HCT116 (cell line): ENCODE measurements around the gene RELB. TPM values are rescaled to one million over a fixed set of nuclear protein-coding genes. Genes with fewer than 3 reads are reported as not detected.

Experiments
- ATAC-seq: fragments of 200-7000 bp; cut with Tn5 transposase; 2 replicates; pipeline ENCODE4 v1.9.1; 2020; ENCODE audit warnings: mild to moderate bottlenecking, moderate library complexity
- BruUV-seq: library from RNA; stranded (reverse); fragments of 400-500 nt; replicated peaks from 2 replicates; lab custom pipeline; 2021; lab: Mats Ljungman, UMichigan
- CTCF ChIA-PET: fragments of 300-600 bp; sonication (Branson Sonifier 250); formaldehyde crosslinking; loops from one replicate; lab custom pipeline; 2021; ENCODE audit warnings: antibody characterized with exemption; lab: Charles Lee
- POLR2A ChIA-PET: fragments of 300-600, 350-600 bp; sonication (Branson Sonifier 250); formaldehyde crosslinking; loops from one replicate; lab custom pipeline; 2021; ENCODE audit warnings: antibody characterized with exemption; lab: Charles Lee
- RAD21 ChIA-PET, 2 experiments: fragments of 300-600 bp; sonication (Branson Sonifier 250); formaldehyde crosslinking; loops; one replicate each; lab custom pipeline; 2023; ENCODE audit warnings: low total read pairs in 2 of 2; ENCODE audit not compliant: uncharacterized antibody in 2 of 2, unreplicated experiment in 2 of 2, low non-redundant PET in 1 of 2; lab: Charles Lee
- DNase-seq: peaks from one replicate; pipeline ENCODE4 v3.0.0-alpha.2; 2010; ENCODE audit warnings: low read depth, low spot score
- H2AFZ ChIP-seq: fragments of 200-600 bp; shearing (Covaris generic), sonication (generic); 2 replicates; pipeline ENCODE4 v1.6.1; 2017; ENCODE audit warnings: low read depth, mixed run types, mixed read lengths, antibody characterized with exemption, low read length; ENCODE audit not compliant: poor library complexity, severe bottlenecking
- H3K27ac ChIP-seq: 2 replicates; pipeline ENCODE4 v1.5.1; 2012; ENCODE audit warnings: low read depth, low read length
- H3K27me3 ChIP-seq: fragments of 200-600 bp; sonication (generic); 2 replicates; pipeline ENCODE4 v1.6.1; 2016; ENCODE audit warnings: mixed run types, low read length, mixed read lengths; ENCODE audit not compliant: insufficient read depth
- H3K36me3 ChIP-seq, 2 experiments: fragments of 200-500 bp in 1 of 2; fragments of 200-600 bp in 1 of 2; sonication (Bioruptor generic) in 1 of 2; sonication (generic) in 1 of 2; 2 replicates each; pipeline versions ENCODE4 v1.5.1 to v1.6.1; 2014 to 2016; ENCODE audit warnings: low read length in 2 of 2, inconsistent platforms in 1 of 2, mixed read lengths in 1 of 2, mixed run types in 1 of 2; ENCODE audit not compliant: insufficient read depth in 2 of 2, control insufficient read depth in 1 of 2
- H3K4me1 ChIP-seq, 2 experiments: fragments of 200-600 bp in 1 of 2; sonication (generic) in 1 of 2; 2 replicates each; pipeline versions ENCODE4 v1.5.1 to v1.6.1; 2012 to 2017; ENCODE audit warnings: low read length in 2 of 2, inconsistent platforms in 1 of 2, mild to moderate bottlenecking in 1 of 2, mixed read lengths in 1 of 2, mixed run types in 1 of 2, moderate library complexity in 1 of 2; ENCODE audit not compliant: insufficient read depth in 2 of 2, control insufficient read depth in 1 of 2
- H3K4me2 ChIP-seq: fragments of 200-600 bp; sonication (generic); 2 replicates; pipeline ENCODE4 v1.6.1; 2017; ENCODE audit warnings: mixed run types, low read length, mixed read lengths
- H3K4me3 ChIP-seq, 2 experiments: fragments of 200-600 bp in 1 of 2; sonication (generic) in 1 of 2; replicated peaks in 1 of 2; 2 replicates each; pipeline ENCODE4 v1.5.1; 2011 to 2016; ENCODE audit warnings: low read length in 2 of 2, control low read depth in 1 of 2, low read depth in 1 of 2, mild to moderate bottlenecking in 1 of 2, mixed read lengths in 1 of 2, mixed run types in 1 of 2
- H3K79me2 ChIP-seq: fragments of 200-600 bp; sonication (generic); 2 replicates; pipeline ENCODE4 v1.6.1; 2017; ENCODE audit warnings: mild to moderate bottlenecking, mixed run types, low read length, moderate library complexity, mixed read lengths; ENCODE audit not compliant: insufficient read depth
- H3K9ac ChIP-seq: fragments of 200-600 bp; sonication (generic); 2 replicates; pipeline ENCODE4 v1.6.1; 2016; ENCODE audit warnings: low read length, mixed read lengths
- H3K9me2 ChIP-seq: fragments of 200-600 bp; sonication (generic), shearing (Covaris generic); 2 replicates; pipeline ENCODE4 v1.6.1; 2017; ENCODE audit warnings: mixed run types, mild to moderate bottlenecking, moderate library complexity; ENCODE audit not compliant: insufficient read depth
- H3K9me3 ChIP-seq, 2 experiments: fragments of 200-500 bp in 1 of 2; fragments of 200-600 bp in 1 of 2; sonication (Bioruptor generic) in 1 of 2; sonication (generic) in 1 of 2; 2 replicates each; pipeline ENCODE4 v1.6.1; 2014 to 2017; ENCODE audit warnings: low read length in 2 of 2, mixed read lengths in 2 of 2, inconsistent platforms in 1 of 2, low read depth in 1 of 2, mild to moderate bottlenecking in 1 of 2, mixed run types in 1 of 2, moderate library complexity in 1 of 2; ENCODE audit not compliant: control insufficient read depth in 1 of 2, insufficient read depth in 1 of 2
- H4K20me1 ChIP-seq: fragments of 200-600 bp; sonication (generic), shearing (Covaris generic); 2 replicates; pipeline ENCODE4 v1.6.1; 2017; ENCODE audit warnings: mixed run types, mild to moderate bottlenecking, moderate library complexity; ENCODE audit not compliant: insufficient read depth
- CEBPB ChIP-seq: IDR thresholded peaks from 2 replicates; pipeline ENCODE4 v1.6.1; 2012; ENCODE audit warnings: low read depth
- EGR1 ChIP-seq: IDR thresholded peaks from 2 replicates; pipeline ENCODE4 v1.6.1; 2012; ENCODE audit warnings: low read depth
- ELF1 ChIP-seq: IDR thresholded peaks from 2 replicates; pipeline ENCODE4 v1.6.1; 2012; ENCODE audit warnings: low read depth, borderline replicate concordance
- FOSL1 ChIP-seq: IDR thresholded peaks from 2 replicates; pipeline ENCODE4 v1.6.1; 2012; ENCODE audit warnings: low read depth
- POLR2A ChIP-seq: IDR thresholded peaks from 2 replicates; pipeline ENCODE4 v1.7.0; 2011; ENCODE audit warnings: borderline replicate concordance; ENCODE audit not compliant: insufficient read depth, insufficient read length; ENCODE audit errors: extremely low read depth
- POLR2AphosphoS5 ChIP-seq: IDR thresholded peaks from 2 replicates; pipeline ENCODE4 v1.6.1; 2011; ENCODE audit warnings: mild to moderate bottlenecking, low read depth, low read length, moderate library complexity
- RAD21 ChIP-seq: IDR thresholded peaks from 2 replicates; pipeline ENCODE4 v1.6.1; 2012; ENCODE audit warnings: low read depth, mild to moderate bottlenecking
- SIN3A ChIP-seq: IDR thresholded peaks from 2 replicates; pipeline ENCODE4 v1.6.1; 2012; ENCODE audit warnings: low read depth
- SP1 ChIP-seq: IDR thresholded peaks from 2 replicates; pipeline ENCODE4 v1.6.1; 2012; ENCODE audit warnings: low read depth
- SRF ChIP-seq: IDR thresholded peaks from 2 replicates; pipeline ENCODE4 v1.6.1; 2012; ENCODE audit warnings: low read depth
- YY1 ChIP-seq: IDR thresholded peaks from 2 replicates; pipeline ENCODE4 v1.6.1; 2011; ENCODE audit warnings: low read length, low read depth, moderate library complexity, mild to moderate bottlenecking; ENCODE audit not compliant: insufficient replicate concordance; ENCODE audit errors: extremely low read depth
- ZNF274 ChIP-seq: fragments of 200-500 bp; sonication (Bioruptor generic); IDR thresholded peaks from 2 replicates; pipeline ENCODE4 v1.6.1; 2014; ENCODE audit warnings: mild to moderate bottlenecking, low read depth, low read length, inconsistent platforms
- intact Hi-C: fragments of 100-400 bp; cut with micrococcal nuclease; formaldehyde crosslinking; loops from 2 replicates; pipeline ENCODE4 v1.10.0; 2022
- total RNA-seq: library from RNA; stranded (reverse); gene quantifications from one replicate; pipeline ENCODE4 v1.2.1, GENCODE V29; 2021; ENCODE audit not compliant: unreplicated experiment
- TF ChIP-seq, protein P1 (sequence below): IDR thresholded peaks from 2 replicates; pipeline ENCODE4 v1.6.1; 2012
- TF ChIP-seq, protein P2 (sequence below), 3 experiments: fragments of 200-600 bp in 1 of 3; sonication (generic) in 1 of 3; IDR thresholded peaks in 2 of 3; conservative IDR thresholded peaks in 1 of 3; 2 replicates each; pipeline ENCODE4 v1.5.1; 2012 to 2017; ENCODE audit warnings: low read depth in 2 of 3, low read length in 2 of 3, antibody characterized with exemption in 1 of 3, borderline replicate concordance in 1 of 3, control low read depth in 1 of 3, mild to moderate bottlenecking in 1 of 3, mixed read lengths in 1 of 3, mixed run types in 1 of 3, moderate library complexity in 1 of 3; ENCODE audit not compliant: insufficient read depth in 1 of 3

The RELB gene
- total RNA-seq, 1 experiment from 2014 or later, result 12.9 TPM

DNA sequence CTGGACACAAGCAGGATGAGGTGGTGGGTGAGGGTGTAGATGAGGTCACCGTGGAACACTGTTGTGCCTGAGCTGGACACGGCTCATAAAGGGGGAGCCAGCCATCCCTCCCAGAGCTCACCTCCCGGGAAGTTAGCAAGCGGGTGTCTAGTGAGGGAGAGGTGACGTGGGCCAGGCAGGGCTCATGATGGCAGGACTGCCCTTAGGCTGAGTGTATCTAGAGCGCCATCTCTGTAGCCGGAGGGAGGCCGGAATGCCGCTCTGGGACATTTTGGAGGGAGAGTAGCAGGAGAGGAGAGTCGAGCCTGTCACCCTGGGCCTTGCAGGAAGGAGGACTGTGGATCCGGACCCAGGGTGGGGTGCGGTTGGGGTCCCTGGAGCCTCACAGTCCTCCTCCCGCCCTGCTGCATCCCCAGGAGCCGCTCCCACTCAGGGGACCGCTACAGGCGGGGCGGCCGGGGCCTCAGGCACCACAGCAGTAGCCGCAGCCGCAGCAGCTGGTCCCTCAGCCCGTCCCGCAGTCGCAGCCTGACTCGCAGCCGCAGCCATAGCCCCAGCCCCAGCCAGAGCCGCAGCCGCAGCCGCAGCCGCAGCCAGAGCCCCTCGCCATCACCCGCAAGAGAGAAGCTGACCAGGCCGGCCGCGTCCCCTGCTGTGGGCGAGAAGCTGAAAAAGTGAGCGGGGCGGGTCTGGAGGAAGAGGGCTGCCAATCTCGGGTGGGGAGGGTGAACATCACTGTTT is 65.8 kb downstream of the RELB start:
- Histone ChIP-seq H3K9me3 (no peaks in the 10 kb centered on the region), H3K9ac (no peak overlapping the region), H3K4me2 (no peak overlapping the region), H3K4me3 (no peak overlapping the region), H3K9me2 (no peaks in the 10 kb centered on the region), H3K27ac (no peak overlapping the region; the same call in 1 of the 2 replicates), H3K27me3 (no peaks in the 10 kb centered on the region), H4K20me1 (no peaks in the 10 kb centered on the region), H3K36me3 (peaks cover 27 to 35% of the 10 kb centered on the region in 2 experiments; a peak in 3 of 4 replicates), H3K79me2 (peaks cover 6% of the 10 kb centered on the region; the same call in 1 of the 2 replicates), H3K4me1 (peaks cover 0 to 2% of the 10 kb centered on the region in 2 experiments; a peak in 1 of 4 replicates), H2AFZ (no peak overlapping the region)
- DNase-seq, result no peak
- ChIA-PET RAD21 (no interaction called here), POLR2A (no interaction called here), CTCF (no interaction called here)
- intact Hi-C loops, result no loop called here
- TF ChIP-seq ZNF274 (no peak), SP1 (no peak), YY1 (no peak), POLR2AphosphoS5 (no peak), POLR2A (no peak), FOSL1 (no peak), ELF1 (no peak), EGR1 (no peak), CEBPB (no peak), RAD21 (no peak), SIN3A (no peak), SRF (no peak)
- TF ChIP-seq, protein P1, sequence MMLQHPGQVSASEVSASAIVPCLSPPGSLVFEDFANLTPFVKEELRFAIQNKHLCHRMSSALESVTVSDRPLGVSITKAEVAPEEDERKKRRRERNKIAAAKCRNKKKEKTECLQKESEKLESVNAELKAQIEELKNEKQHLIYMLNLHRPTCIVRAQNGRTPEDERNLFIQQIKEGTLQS, result no peak
- TF ChIP-seq, protein P2, sequence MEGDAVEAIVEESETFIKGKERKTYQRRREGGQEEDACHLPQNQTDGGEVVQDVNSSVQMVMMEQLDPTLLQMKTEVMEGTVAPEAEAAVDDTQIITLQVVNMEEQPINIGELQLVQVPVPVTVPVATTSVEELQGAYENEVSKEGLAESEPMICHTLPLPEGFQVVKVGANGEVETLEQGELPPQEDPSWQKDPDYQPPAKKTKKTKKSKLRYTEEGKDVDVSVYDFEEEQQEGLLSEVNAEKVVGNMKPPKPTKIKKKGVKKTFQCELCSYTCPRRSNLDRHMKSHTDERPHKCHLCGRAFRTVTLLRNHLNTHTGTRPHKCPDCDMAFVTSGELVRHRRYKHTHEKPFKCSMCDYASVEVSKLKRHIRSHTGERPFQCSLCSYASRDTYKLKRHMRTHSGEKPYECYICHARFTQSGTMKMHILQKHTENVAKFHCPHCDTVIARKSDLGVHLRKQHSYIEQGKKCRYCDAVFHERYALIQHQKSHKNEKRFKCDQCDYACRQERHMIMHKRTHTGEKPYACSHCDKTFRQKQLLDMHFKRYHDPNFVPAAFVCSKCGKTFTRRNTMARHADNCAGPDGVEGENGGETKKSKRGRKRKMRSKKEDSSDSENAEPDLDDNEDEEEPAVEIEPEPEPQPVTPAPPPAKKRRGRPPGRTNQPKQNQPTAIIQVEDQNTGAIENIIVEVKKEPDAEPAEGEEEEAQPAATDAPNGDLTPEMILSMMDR (IDR thresholded peaks at IDR 0.05 in 2 of 3, conservative IDR thresholded peaks at IDR 0.05 in 1 of 3; ENCODE audit: borderline replicate concordance in 1 of 3, insufficient read depth in 1 of 3, low read depth in 2 of 3, low read length in 2 of 3), result no peak
- no TSS peak for BruUV-seq
- no peak for ATAC-seq
